ENCODE results near the gene DDX23. TPM values are rescaled to one million over a fixed set of nuclear protein-coding genes. Genes with fewer than 3 reads are reported as not detected.

Gene DDX23
- polyA plus RNA-seq, 1 of the 3 experiments (the other 2 are of a cell fraction) = 50.4 TPM

- TF ChIP-seq IRF3 (IDR thresholded peaks at IDR 0.05; ENCODE audit: low read depth, low read length) = no peak
Measured at GRCh38 chr12:48813465-48814261, 38.3 kb downstream of the DDX23 start (continued).

GRCh38 chr12:48812389-48812788 is 39.6 kb downstream of the DDX23 start:
- H4K20me1 ChIP-seq (ENCODE audit: insufficient read depth) = no peaks in the 10 kb centered on the region
- H2AFZ ChIP-seq (ENCODE audit: low read depth) = no peak overlapping the region
- H3F3A ChIP-seq (replicated peaks; ENCODE audit: insufficient read depth) = peaks cover 6% of the 10 kb centered on the region
- H3K36me3 ChIP-seq (replicated peaks in 1 of 2; ENCODE audit: control insufficient read depth in 1 of 2, insufficient read depth in 2 of 2, low read length in 1 of 2) = no peaks in the 10 kb centered on the region
- H3K79me2 ChIP-seq (ENCODE audit: insufficient read depth) = peaks cover 12% of the 10 kb centered on the region
- ChIA-PET CTCF (interaction anchor here (1.0 to 6.9 kb wide), 4 partner anchors 14 to 59 kb away, joined by 3 to 118 read pairs (median 14); partner anchors contain the start of gene ADCY6), POLR2A (no interaction called here)
- no peak for DNase-seq
- H3K27ac ChIP-seq (ENCODE audit: low read depth in 2 of 2, low read length in 1 of 2) = no peak overlapping the region
- H3K4me1 ChIP-seq (ENCODE audit: control insufficient read depth in 1 of 2, insufficient read depth in 2 of 2, low read depth in 1 of 2, low read length in 1 of 2) = peaks cover 18 to 26% of the 10 kb centered on the region in 2 experiments; a peak in 3 of 4 replicates
- no peak overlapping the region for H3K4me3 ChIP-seq (ENCODE audit: low read depth in 2 of 2, low read length in 1 of 2)
- 92% methylated on average over 2 of the region's 2 CpGs for WGBS (ENCODE audit: low lambda C conversion rate)
- TF ChIP-seq YY1 (IDR thresholded peaks at IDR 0.05; ENCODE audit: low read depth) = no peak
- TF ChIP-seq SMC3 (IDR thresholded peaks at IDR 0.05; ENCODE audit: low read depth, low read length) = no peak
- TF ChIP-seq JUND (IDR thresholded peaks at IDR 0.05) = no peak
- TF ChIP-seq TEAD4 (IDR thresholded peaks at IDR 0.05; ENCODE audit: borderline replicate concordance, insufficient read depth) = no peak
- TF ChIP-seq USF2 (IDR thresholded peaks at IDR 0.05; ENCODE audit: borderline replicate concordance, low read depth, low read length) = no peak
- no peak for TF ChIP-seq EP300 (IDR thresholded peaks at IDR 0.05; ENCODE audit: borderline replicate concordance in 1 of 2, low read depth in 1 of 2, low read length in 1 of 2)
- TF ChIP-seq CHD2 (IDR thresholded peaks at IDR 0.05; ENCODE audit: low read length, partially characterized antibody) = no peak
- no peak for TF ChIP-seq MEF2A (IDR thresholded peaks at IDR 0.05; ENCODE audit: borderline replicate concordance, low read depth)
- no peak for TF ChIP-seq SIN3A (IDR thresholded peaks at IDR 0.05; ENCODE audit: borderline replicate concordance, low read depth, low read length)
- TF ChIP-seq PBX3 (IDR thresholded peaks at IDR 0.05) = no peak
- TF ChIP-seq FOSL2 (IDR thresholded peaks at IDR 0.05; ENCODE audit: borderline replicate concordance, low read depth) = no peak
- TF ChIP-seq MXI1 (IDR thresholded peaks at IDR 0.05; ENCODE audit: low read depth, low read length) = no peak
- no peak for TF ChIP-seq NFIC (IDR thresholded peaks at IDR 0.05; ENCODE audit: borderline replicate concordance)
- no peak for TF ChIP-seq TCF12 (IDR thresholded peaks at IDR 0.05)
- TF ChIP-seq FOXJ3 (CRISPR knock-in tag; IDR thresholded peaks at IDR 0.05) = no peak
- no peak for TF ChIP-seq REST (IDR thresholded peaks at IDR 0.05; ENCODE audit: low read depth, low read length)
- TF ChIP-seq MAX (IDR thresholded peaks at IDR 0.05; ENCODE audit: low read depth) = no peak
- TF ChIP-seq GATA2 (CRISPR knock-in tag; IDR thresholded peaks at IDR 0.05) = no peak
- no peak for TF ChIP-seq POLR2AphosphoS5 (IDR thresholded peaks at IDR 0.05; ENCODE audit: low read depth, low read length)
- no peak for TF ChIP-seq RXRA (IDR thresholded peaks at IDR 0.05; ENCODE audit: borderline replicate concordance, low read depth)
- no peaks in the 10 kb centered on the region for H3K27me3 ChIP-seq (ENCODE audit: insufficient read depth)
- H3K9ac ChIP-seq = no peak overlapping the region
- no peak overlapping the region for H3K4me2 ChIP-seq
- H3K9me2 ChIP-seq = no peaks in the 10 kb centered on the region
- no peaks in the 10 kb centered on the region for H3K9me3 ChIP-seq

Data from SK-N-SH (cell line).